Adrenal gland (tissue), 5 donors: Measurements from ENCODE around the gene SCYGR6.

Experiments used
- CTCF ChIP-seq, 6 experiments: fragments of 450-650 bp in 4 of 6; fragments of 200-600 bp in 2 of 6; sonication (generic) in 1 of 6; IDR thresholded peaks; 1 replicate in 5 of 6; 2 replicates in 1 of 6; pipeline versions ENCODE4 v1.5.1 to v1.8.0; 2016 to 2021; ENCODE audit warnings: antibody characterized with exemption in 6 of 6, mild to moderate bottlenecking in 2 of 6, moderate library complexity in 1 of 6
- POLR2A ChIP-seq, 2 donors: fragments of 450-650 bp; IDR thresholded peaks; one replicate each; pipeline ENCODE4 v1.6.1; 2017; ENCODE audit warnings: antibody characterized with exemption in 2 of 2, mild to moderate bottlenecking in 2 of 2, moderate library complexity in 1 of 2
- donor health status: DM: no; HTN: no; CAD: no.

GRCh38 chr2:227767830-227768229, 43.3 kb upstream of the SCYGR6 start:
- TF ChIP-seq CTCF (IDR thresholded peaks at IDR 0.05) (no peak), POLR2A (IDR thresholded peaks at IDR 0.05) (no peak)
